A549 (cell line): Measurements from ENCODE around the gene SLC23A2.

Source experiments
- CBX2 ChIP-seq: fragments of 200-600 bp; sonication (generic); IDR thresholded peaks from 2 replicates; pipeline ENCODE4 v1.6.1; 2016; ENCODE audit warnings: low read depth, mild to moderate bottlenecking, borderline replicate concordance
- CHD2 ChIP-seq: fragments of 150-350 bp; IDR thresholded peaks from 2 replicates; pipeline ENCODE4 v1.6.1; 2014; ENCODE audit warnings: low read length; ENCODE audit not compliant: partially characterized antibody
- EHF ChIP-seq: fragments of 250-450 bp; sonication (Bioruptor Pico); IDR thresholded peaks from 2 replicates; pipeline ENCODE4 v1.5.0; 2020; ENCODE audit warnings: mild to moderate bottlenecking
- EHMT2 ChIP-seq: fragments of 200-600 bp; sonication (generic); IDR thresholded peaks from 2 replicates; pipeline ENCODE4 v1.6.1; 2016; ENCODE audit warnings: antibody characterized with exemption, low read depth, mild to moderate bottlenecking, moderate library complexity
- EP300 ChIP-seq, 2 experiments: fragments of >200 bp; sonication (Bioruptor Twin); formaldehyde crosslinking; IDR thresholded peaks; 2 replicates in 1 of 2; 3 replicates in 1 of 2; pipeline ENCODE4 v1.6.1; 2016 to 2017
- ESRRA ChIP-seq: fragments of 150-350 bp; IDR thresholded peaks from 2 replicates; pipeline ENCODE4 v1.6.1; 2014; ENCODE audit warnings: mild to moderate bottlenecking, low read length, borderline replicate concordance
- JUNB ChIP-seq: fragments of >200 bp; sonication (Bioruptor Twin); formaldehyde crosslinking; IDR thresholded peaks from 2 replicates; pipeline ENCODE4 v1.6.1; 2016
- MAFK ChIP-seq: fragments of 450-650 bp; IDR thresholded peaks from 2 replicates; pipeline ENCODE4 v1.6.1; 2014; ENCODE audit not compliant: partially characterized antibody
- POLR2A ChIP-seq: IDR thresholded peaks from 2 replicates; pipeline ENCODE4 v1.6.1; 2012; ENCODE audit warnings: mild to moderate bottlenecking, low read length
- RAD21 ChIP-seq, 2 experiments: fragments of >200 bp in 1 of 2; sonication (Bioruptor Twin) in 1 of 2; formaldehyde crosslinking in 1 of 2; IDR thresholded peaks in 1 of 2; conservative IDR thresholded peaks in 1 of 2; 2 replicates in 1 of 2; 3 replicates in 1 of 2; pipeline ENCODE4 v1.6.1; 2012 to 2018; ENCODE audit warnings: inconsistent platforms in 1 of 2
- RCOR1 ChIP-seq: fragments of 150-350 bp; IDR thresholded peaks from 2 replicates; pipeline ENCODE4 v1.6.1; 2014; ENCODE audit warnings: antibody characterized with exemption, low read length, low read depth
- ZFP36 ChIP-seq: fragments of 450-650 bp; IDR thresholded peaks from 2 replicates; pipeline ENCODE4 v1.6.1; 2014; ENCODE audit warnings: borderline replicate concordance; ENCODE audit not compliant: partially characterized antibody
- TF ChIP-seq, protein P1 (sequence below): fragments of >200 bp; sonication (Bioruptor Twin); formaldehyde crosslinking; IDR thresholded peaks from 3 replicates; pipeline ENCODE4 v1.5.1; 2016

DNA sequence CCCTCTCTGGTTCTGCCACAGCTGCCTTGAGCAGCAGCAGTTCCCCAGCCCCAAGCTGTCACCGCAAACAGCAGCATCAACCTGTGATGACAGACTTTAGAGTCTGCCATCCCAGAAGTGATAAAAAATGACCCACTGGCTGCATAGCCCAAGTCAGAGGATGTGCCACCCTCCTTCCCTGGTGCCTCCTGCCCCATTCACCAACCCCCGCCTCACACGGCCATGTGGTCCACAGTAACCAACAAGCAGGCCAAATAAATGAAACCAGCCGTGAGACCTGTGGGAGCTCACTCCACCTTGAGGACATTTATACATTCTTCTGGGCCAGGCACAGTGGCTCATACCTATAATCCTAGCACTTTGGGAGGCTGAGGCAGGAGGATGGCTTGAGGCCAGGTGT lies 181.4 kb downstream of the SLC23A2 start:
- TF ChIP-seq RAD21 (conservative IDR thresholded peaks at IDR 0.05 in 1 of 2, IDR thresholded peaks at IDR 0.05 in 1 of 2) (no peak), POLR2A (no peak), MAFK (no peak), ESRRA (no peak), JUNB (no peak), CBX2 (no peak), EP300 (IDR thresholded peaks at IDR 0.05) (no peak), CHD2 (no peak), EHMT2 (no peak), ZFP36 (no peak), RCOR1 (no peak), EHF (CRISPR knock-in tag) (no peak)
- TF ChIP-seq, protein P1, sequence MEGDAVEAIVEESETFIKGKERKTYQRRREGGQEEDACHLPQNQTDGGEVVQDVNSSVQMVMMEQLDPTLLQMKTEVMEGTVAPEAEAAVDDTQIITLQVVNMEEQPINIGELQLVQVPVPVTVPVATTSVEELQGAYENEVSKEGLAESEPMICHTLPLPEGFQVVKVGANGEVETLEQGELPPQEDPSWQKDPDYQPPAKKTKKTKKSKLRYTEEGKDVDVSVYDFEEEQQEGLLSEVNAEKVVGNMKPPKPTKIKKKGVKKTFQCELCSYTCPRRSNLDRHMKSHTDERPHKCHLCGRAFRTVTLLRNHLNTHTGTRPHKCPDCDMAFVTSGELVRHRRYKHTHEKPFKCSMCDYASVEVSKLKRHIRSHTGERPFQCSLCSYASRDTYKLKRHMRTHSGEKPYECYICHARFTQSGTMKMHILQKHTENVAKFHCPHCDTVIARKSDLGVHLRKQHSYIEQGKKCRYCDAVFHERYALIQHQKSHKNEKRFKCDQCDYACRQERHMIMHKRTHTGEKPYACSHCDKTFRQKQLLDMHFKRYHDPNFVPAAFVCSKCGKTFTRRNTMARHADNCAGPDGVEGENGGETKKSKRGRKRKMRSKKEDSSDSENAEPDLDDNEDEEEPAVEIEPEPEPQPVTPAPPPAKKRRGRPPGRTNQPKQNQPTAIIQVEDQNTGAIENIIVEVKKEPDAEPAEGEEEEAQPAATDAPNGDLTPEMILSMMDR = no peak
